GM06990 (cell line): ENCODE results near the gene JADE2.

ENCODE experiments used
- DNase-seq: peaks from one replicate; pipeline ENCODE4 v3.0.0-alpha.2; 2011; ENCODE audit not compliant: insufficient read length; ENCODE audit errors: extremely low read depth
- H3K27me3 ChIP-seq: replicated peaks from 2 replicates; pipeline ENCODE4 v1.6.0; 2011; ENCODE audit warnings: low read length; ENCODE audit not compliant: control insufficient read depth, insufficient read depth
- H3K36me3 ChIP-seq: 2 replicates; pipeline ENCODE4 v1.5.1; 2011; ENCODE audit warnings: low read length; ENCODE audit not compliant: control insufficient read depth, insufficient read depth
- H3K4me3 ChIP-seq: replicated peaks from 2 replicates; pipeline ENCODE4 v1.5.1; 2011; ENCODE audit warnings: low read depth, mild to moderate bottlenecking, control low read depth, low read length
- CTCF ChIP-seq: IDR thresholded peaks from 2 replicates; pipeline ENCODE4 v1.5.1; 2011; ENCODE audit warnings: low read length, control low read depth, mild to moderate bottlenecking, inconsistent platforms; ENCODE audit not compliant: insufficient read depth, poor library complexity, severe bottlenecking

Gene JADE2

DNA sequence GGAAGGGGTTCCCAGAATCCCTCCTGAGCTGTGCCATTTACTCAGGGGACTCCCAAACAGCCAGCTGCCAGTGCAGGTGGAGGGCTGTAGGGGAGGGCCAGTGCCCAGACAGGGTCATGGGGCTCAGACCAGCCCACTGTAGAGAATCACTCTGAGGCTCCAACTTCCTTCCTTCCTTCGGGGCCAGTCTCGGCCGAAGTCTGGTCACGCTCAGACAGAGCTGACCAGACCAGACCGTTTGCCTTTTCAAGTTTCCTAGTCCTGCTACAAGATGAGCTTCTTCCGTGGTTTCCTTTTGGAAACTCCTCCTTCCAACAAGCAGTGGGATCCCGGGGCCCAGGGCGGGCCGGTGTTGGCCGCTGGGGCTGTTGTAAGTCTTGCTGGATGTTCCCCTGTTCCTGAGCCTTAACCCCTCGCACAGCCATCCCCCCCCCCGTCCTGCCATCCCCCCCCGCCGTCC lies 54.6 kb downstream of the JADE2 start:
- peaks cover 36% of the 10 kb centered on the region for H3K36me3 ChIP-seq
- TF ChIP-seq CTCF, result no peak
- H3K27me3 ChIP-seq, result no peaks in the 10 kb centered on the region
- no peak overlapping the region for H3K4me3 ChIP-seq
- no peak for DNase-seq

- H3K4me3 ChIP-seq, result no peak overlapping the region
- no peak for DNase-seq
- no peak for TF ChIP-seq CTCF
- peaks cover 29% of the 10 kb centered on the region for H3K36me3 ChIP-seq
- no peaks in the 10 kb centered on the region for H3K27me3 ChIP-seq
Observed at GRCh38 chr5:134581241-134581981, 55.9 kb downstream of the JADE2 start.

GRCh38 chr5:134582281-134582680 lies 56.8 kb downstream of the JADE2 start:
- no peak overlapping the region for H3K4me3 ChIP-seq
- no peak for TF ChIP-seq CTCF

GRCh38 chr5:134582941-134583340 lies 57.5 kb downstream of the JADE2 start:
- no peak for DNase-seq
- Histone ChIP-seq H3K27me3 (no peaks in the 10 kb centered on the region), H3K4me3 (no peak overlapping the region), H3K36me3 (peaks cover 19% of the 10 kb centered on the region)
- no peak for TF ChIP-seq CTCF

More at GRCh38 chr5:134582281-134582680, 56.8 kb downstream of the JADE2 start:
- DNase-seq, result no peak
- Histone ChIP-seq H3K36me3 (peaks cover 21% of the 10 kb centered on the region), H3K27me3 (no peaks in the 10 kb centered on the region)

GRCh38 chr5:134583766-134584165 lies 58.3 kb downstream of the JADE2 start:
- Histone ChIP-seq H3K36me3 (peaks cover 12% of the 10 kb centered on the region), H3K27me3 (no peaks in the 10 kb centered on the region), H3K4me3 (no peak overlapping the region)
- no peak for TF ChIP-seq CTCF
- DNase-seq, result no peak
